Adipose tissue (tissue), 3 donors: ENCODE results near the gene RPRD1B. TPM values are rescaled to one million over a fixed set of nuclear protein-coding genes. Genes with fewer than 3 reads are reported as not detected.
"Not testable (repeated sequence)": the region's sequence is repeated elsewhere in the genome, so short reads cannot be mapped to it uniquely, and the experiment has no call there.

ENCODE experiments used
- H3K27ac ChIP-seq: one replicate; pipeline ENCODE4 v1.5.1; 2013; ENCODE audit warnings: low read depth, low read length
- WGBS, 3 donors: extraction: QIAGEN DNeasy Blood & Tissue Kit; methylation state at CpG; one replicate each; pipeline ENCODE4 v1.1.7; 2013; 5-methylcytosine and 5-hydroxymethylcytosine counted together
- polyA plus RNA-seq, 3 donors: library from polyadenylated mRNA; stranded (reverse); fragments of 200-250 nt; gene quantifications; one replicate each; pipeline ENCODE4 v1.2.3, GENCODE V29; 2013
- donor health status: healthy with polysubstance abuse.
- donor health status: Bipolar disorder and iron deficiency.
- donor health status: healthy.

RPRD1B gene
- polyA plus RNA-seq, 3 donors: 6.1 to 13.5 (median 9.0) TPM

DNA sequence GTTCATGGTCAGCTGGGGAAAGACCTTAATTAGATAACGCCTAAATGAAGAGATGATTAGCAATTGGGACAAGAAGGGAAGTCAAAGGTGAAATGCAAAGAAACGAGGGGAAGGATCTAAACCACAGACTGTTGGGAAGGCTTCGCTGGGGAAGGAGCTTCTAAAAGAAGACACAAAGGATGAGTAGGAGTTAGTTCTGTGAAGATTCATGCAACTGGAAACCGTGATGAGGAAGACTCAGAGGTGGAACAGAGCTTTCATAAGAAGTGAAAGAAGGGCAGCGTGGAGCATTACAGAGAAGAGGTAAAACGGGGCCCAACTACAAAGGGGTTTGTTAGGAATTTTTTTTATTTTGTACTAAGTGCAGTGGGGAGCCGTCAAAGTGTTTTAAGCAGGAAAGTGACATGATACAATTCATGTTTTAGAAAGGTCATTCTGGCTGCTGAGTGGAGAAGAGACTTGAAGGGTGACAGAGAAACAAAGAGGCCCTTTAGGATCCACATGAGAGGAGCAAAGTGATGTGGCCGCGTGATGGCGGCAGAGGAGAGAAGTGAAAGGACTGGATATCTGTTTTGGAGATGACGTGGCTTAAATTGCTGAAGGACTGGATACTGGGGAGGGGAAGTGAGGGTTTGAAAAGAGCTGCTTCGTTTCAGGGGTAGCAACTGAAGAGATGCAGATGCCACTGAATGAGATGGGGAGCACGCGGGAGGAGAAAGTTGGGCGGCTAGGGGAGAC lies 33.9 kb upstream of the RPRD1B start:
- WGBS, 3 donors: 88 to 94% (median 91%) methylated on average over 15 of the region's 15 CpGs
- H3K27ac ChIP-seq: no peak overlapping the region

DNA sequence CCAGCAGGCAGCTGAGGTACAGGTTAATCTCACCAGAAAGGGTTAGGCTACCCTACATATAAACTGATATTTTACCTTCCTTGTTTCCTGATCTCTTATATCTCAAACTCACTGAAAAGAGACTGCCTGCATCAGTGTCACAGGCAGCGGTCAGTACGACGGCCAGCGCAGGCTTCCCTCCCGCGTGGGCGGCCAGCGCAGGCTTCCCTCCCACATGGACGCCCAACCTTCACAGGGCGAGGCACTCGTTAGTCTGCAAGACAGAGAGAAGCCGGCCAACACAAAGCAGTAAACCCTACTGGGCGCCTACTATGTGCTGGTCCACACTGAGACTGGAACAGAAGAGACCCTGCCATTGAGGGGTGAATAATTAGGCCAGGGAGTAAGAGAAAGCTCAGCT lies 33.3 kb upstream of the RPRD1B start:
- H3K27ac ChIP-seq: no peak overlapping the region
- 94 to 95% (median 95%) methylated on average over 13 of the region's 13 CpGs for WGBS, 3 donors

DNA sequence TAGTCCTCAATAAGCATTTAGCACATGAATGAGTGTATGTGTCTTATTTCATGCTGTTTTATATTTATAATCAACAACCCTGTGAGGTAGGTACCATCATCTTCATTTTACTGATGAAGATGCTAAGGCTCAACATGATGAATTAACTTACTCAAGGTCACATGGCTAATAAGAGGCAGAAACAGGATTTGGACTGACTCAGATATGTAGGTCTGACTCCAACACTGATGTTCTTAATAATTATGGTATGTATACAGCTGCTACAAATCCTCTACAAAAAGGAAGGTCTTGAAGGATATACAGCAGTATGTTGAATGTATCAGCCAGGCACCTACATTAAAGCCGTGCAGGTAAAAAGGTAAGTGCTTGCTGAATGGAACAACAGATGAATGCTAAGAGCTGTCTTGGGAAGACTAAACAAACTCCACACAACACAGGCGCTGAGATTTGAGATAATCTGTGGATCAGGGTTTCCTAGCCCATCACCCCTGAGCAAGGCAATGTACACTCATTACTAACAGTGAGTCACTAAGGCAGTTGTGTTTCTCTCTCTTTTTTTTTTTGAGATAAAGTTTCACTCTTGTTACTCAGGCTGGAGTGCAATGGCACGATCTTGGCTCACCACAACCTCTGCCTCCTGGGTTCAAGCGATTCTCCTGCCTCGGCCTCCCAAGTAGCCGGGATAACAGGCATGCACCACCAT lies 32.2 kb upstream of the RPRD1B start:
- no peak overlapping the region for H3K27ac ChIP-seq
- WGBS, 3 donors: 95 to 97% (median 96%) methylated on average over 6 of the region's 6 CpGs

DNA sequence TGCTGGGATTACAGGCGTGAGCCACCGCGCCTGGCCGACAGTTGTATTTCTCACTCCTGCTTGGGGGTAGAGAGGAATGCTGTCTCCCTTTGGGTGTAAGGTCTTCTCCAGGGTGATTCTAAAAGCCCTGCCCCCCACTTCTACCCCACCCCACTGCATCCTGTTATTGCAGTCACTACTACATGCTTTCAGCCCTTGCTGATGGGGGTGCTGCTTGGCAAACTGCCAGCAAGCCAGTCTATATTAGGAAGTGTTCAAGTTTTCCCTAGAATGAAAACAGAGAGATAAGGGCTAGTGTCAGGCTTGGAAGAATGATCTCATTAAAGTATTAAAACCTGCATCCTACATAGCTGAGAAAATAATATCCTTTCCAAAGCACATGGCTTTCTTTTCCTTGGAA lies 31.6 kb upstream of the RPRD1B start:
- H3K27ac ChIP-seq: no peak overlapping the region
- 95 to 100% (median 98%) methylated on average over 4 of the region's 4 CpGs for WGBS, 3 donors

DNA sequence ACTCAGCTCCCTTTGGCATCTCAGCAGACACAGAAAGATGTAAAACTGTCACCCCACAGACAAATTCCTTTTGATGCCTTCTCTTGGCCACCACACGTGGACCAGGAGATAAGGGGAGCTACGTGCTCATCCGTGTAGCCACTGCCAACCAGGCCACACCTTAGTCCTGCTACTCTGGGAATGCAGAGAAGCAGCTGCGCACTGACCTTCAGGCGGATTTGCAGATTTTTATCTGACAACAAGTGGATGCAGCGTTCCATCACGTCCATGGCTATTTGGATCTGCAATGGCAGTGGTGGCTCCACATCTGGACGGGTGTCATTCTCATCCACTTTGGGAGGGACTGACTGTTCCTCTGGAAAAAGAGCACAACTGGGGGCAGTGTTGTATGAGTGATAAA lies 31.1 kb upstream of the RPRD1B start:
- H3K27ac ChIP-seq: no peak overlapping the region
- 83 to 90% (median 88%) methylated on average over 8 of the region's 8 CpGs for WGBS, 3 donors

DNA sequence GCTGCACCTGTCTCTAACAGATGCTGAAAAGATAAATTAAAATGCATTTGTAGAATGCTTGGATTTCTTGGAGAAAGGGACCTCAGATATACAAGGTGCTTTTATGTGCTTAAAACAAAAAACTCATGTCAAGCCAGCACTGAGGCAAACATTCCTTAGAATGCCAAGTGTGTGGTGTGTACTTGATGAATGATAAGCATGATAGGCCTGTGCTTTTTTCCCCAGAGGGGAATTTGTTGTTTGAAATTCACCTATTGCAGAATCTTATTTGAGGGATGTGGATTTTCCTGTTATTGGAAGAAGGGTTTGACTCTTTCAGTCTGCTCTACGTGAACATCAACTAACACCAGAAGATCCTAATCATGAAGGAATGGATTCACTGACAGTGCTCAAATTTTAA lies 29.1 kb upstream of the RPRD1B start:
- no peak overlapping the region for H3K27ac ChIP-seq
- 80 to 98% (median 92%) methylated on average over 1 of the region's 1 CpG for WGBS, 3 donors

DNA sequence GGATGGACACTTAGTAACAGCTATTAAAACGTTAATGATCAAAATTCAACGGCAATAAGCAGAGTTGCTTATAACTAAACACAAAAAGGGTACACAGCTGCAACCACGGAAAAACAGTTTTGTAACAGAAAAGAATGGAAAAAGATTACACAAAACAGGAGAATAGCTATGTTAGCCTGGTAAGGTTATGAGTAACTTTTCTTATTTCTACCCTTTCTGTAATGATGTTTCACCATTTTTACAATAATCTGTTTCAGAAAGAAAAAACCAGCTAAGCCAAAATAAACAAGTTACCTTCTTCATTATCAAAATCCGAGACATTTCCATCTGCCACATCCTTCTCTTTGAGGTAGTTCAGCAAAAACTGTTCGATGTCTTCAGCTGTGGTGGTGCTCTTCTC lies 27.6 kb upstream of the RPRD1B start:
- WGBS, 3 donors: 80 to 90% (median 89%) methylated on average over 5 of the region's 5 CpGs
- H3K27ac ChIP-seq: no peak overlapping the region

DNA sequence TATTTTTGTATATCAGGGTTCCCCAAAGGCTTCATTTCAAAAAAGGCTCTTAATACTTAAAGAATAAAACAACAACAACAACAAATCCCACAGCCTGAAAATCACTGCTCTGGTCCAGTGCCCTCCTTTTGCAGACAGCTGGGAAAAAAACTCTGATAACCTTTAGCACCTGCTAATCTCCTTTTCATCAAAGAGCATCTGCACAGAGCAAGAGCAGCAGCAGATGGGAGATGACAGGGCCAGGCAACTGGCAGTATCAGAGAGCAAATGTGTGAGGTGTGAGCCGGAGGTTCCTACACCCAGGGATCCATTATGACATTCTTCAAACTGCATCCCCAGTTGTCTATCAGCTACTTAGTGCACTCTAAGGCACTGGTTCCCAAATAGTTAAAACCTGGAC lies 26.0 kb upstream of the RPRD1B start:
- no peak overlapping the region for H3K27ac ChIP-seq
- WGBS, 3 donors: 96% methylated on average over 1 of the region's 1 CpG

DNA sequence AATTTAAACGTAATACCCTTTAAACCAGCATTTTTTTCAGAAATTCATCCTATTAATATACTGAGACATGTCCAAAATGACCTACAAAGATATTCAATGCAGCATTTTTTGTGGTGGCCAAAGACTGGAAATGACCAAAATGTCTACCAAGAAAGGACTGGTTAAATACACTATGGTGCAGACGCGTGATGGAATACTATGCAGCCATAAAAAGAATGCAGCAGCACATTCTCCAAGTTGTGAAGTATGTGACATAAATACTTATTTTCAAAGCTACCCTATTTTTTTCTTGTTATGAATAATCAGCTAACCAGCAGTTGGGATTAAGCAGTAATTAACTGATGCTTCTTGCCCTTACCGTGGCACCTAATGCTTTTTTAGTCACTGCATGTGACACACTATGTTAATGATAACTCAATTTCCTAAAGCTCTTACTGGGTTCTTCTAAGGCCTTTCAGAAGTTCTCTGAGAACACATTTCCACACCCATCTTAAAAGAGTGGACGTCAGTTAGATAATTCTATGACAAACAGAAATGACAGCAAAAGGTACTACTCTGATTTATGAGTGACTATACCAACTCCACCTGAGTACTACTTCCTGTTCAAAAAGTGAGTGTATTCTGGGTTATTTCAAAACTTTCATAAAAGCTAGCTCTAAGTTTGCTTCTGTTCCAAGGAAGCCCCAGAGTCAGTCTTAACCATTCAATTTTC lies 25.2 kb upstream of the RPRD1B start:
- WGBS, 3 donors: 96 to 97% (median 97%) methylated on average over 5 of the region's 5 CpGs
- no peak overlapping the region for H3K27ac ChIP-seq

DNA sequence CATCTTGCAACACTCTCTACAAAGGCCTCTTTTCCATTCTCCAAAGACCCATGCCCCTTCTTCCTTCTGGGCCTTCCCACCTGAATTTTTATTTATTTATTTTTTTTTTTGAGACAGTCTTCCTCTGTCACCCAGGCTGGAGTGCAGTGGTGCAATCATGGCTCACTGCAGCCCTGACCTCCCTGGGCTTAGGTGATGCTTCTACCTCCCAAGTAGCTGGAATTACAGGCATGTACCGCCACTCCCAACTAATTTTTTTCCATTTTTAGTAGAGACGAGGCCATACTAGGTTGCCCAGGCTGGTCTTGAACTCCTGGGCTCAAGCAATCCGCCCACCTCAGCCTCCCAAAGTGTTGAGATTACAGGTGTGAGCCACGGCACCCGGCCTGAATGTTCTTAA lies 24.1 kb upstream of the RPRD1B start:
- WGBS, 3 donors: 95 to 98% (median 97%) methylated on average over 5 of the region's 5 CpGs
- H3K27ac ChIP-seq: not testable (repeated sequence)

DNA sequence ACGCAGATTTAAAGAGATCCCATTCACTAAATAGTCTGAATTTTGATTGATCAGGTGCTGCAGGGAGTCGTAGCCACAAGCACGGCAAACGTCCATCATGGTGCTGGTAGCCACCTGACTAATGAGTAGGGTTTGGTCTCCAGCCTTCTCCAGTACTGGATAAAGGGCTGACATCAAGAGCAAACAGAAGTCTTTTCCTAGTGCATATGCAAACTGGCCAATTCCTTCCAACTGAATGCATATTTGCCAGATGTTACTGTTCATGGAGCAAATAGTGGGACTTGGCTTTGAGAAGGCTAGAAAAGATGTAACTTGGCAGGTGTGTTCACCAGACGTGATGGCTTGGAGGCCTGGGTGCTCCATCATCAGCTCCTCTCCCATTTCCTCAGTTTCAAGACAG lies 21.9 kb upstream of the RPRD1B start:
- H3K27ac ChIP-seq: no peak overlapping the region
- 91 to 96% (median 96%) methylated on average over 5 of the region's 5 CpGs for WGBS, 3 donors

DNA sequence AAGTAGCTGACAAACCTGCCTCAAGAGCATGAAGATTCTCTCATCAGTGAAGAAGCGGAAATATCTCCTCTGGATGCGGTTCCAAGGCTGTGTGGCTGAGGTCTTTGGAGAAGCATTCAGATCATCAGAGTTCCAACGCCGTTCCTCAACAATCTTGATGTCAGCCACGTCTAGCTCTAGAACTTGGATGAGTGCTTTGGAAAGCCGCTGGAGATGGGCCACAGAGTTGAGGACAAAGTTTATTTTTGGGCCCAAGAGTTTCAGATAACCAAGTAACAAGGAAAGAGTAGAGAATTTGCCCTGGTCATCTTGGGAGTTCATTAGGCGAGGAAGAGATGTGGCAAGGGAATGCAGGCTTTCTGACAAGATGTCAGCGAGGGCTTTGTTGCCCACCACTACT lies 21.2 kb upstream of the RPRD1B start:
- WGBS, 3 donors: 95 to 98% (median 98%) methylated on average over 8 of the region's 8 CpGs
- no peak overlapping the region for H3K27ac ChIP-seq

DNA sequence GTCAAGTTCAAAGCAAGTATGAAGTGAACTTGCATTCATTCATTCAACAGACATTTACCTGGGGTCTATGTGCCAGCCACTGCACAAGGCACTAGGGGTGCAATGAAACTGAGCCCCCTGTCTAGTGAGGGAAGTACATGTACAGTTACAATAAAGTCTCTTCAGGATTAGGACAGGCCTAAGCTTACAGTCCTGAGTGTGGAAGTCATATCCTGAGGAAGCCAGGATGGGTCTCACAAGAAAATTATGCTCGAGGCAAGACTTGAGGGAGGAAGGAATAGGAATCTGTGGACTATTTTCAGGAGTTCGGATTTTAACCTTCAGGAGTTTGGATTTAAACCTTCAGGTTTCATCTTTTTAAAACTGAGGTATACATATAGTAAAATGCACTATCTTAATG lies 19.7 kb upstream of the RPRD1B start:
- no peak overlapping the region for H3K27ac ChIP-seq
- WGBS, 3 donors: 66 to 92% (median 79%) methylated on average over 2 of the region's 2 CpGs

DNA sequence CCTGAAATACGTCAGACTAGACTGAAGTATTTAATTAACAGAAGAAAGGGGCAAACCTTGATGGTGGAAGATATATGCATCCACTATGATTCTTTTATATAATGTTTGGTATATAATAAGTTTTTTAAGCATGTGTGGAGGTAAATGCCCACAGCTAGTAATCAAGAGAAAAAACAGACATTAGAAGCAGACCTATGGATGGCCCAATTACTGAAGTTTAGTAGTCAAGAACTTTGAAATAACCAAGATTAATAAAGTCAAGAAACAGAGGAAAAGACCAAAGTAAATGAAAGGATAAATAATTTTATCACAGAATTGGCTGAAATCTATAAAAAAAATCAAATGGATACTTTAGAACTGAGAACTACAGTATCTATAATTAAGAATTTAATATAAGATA lies 15.6 kb upstream of the RPRD1B start:
- WGBS, 3 donors: 94 to 100% (median 96%) methylated on average over 1 of the region's 1 CpG
- H3K27ac ChIP-seq: no peak overlapping the region

DNA sequence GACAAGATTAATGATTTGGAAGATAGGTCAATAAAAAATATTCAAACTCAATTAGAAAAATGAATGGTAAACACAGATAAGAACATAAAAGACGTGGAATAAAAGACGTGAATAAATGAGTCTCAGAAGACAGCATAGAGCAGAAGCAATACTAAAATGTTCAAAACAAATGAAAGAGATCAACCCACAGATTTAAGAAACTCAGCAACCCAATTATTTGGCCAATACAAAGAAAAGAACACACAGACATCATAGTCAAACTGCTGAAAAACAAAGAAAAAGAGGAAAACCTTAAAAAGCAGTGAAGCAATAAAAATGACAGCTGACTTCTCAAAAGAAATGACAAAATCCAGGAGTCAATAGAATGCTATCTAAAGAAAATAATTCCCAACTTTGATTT lies 15.2 kb upstream of the RPRD1B start:
- no peak overlapping the region for H3K27ac ChIP-seq
- WGBS, 3 donors: 95 to 99% (median 98%) methylated on average over 2 of the region's 2 CpGs

DNA sequence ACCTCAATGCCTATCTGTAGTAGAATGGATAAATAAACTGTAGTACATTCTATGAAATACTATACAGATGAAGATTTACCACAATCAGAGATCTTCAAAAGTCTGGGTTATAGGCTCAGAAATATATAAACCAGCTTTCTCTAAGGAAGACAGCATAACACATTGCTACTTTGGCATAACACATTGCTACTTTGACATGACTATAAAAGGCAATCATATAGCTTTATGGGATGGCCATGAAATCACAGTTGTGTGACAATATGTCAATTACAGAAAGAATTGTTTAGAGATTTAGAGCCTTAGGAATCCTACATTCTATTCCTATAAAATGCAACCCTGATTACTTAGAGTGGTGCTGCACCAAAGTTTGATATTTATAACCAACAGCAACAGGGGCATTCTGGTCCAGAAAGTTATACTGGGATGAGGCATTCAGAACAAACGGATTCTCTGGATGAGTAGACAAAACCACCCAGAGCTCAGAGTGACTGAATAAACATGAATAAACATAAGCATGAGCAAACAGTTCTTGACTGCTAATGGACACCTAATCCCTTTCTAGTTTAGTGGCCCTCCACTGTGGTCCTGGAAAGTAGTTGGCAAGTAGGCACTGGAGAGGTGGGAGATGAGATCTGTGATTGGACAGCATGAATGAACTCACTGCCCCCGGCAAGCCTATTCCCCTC lies 12.3 kb upstream of the RPRD1B start:
- 90 to 92% (median 92%) methylated on average over 2 of the region's 2 CpGs for WGBS, 3 donors
- no peak overlapping the region for H3K27ac ChIP-seq

DNA sequence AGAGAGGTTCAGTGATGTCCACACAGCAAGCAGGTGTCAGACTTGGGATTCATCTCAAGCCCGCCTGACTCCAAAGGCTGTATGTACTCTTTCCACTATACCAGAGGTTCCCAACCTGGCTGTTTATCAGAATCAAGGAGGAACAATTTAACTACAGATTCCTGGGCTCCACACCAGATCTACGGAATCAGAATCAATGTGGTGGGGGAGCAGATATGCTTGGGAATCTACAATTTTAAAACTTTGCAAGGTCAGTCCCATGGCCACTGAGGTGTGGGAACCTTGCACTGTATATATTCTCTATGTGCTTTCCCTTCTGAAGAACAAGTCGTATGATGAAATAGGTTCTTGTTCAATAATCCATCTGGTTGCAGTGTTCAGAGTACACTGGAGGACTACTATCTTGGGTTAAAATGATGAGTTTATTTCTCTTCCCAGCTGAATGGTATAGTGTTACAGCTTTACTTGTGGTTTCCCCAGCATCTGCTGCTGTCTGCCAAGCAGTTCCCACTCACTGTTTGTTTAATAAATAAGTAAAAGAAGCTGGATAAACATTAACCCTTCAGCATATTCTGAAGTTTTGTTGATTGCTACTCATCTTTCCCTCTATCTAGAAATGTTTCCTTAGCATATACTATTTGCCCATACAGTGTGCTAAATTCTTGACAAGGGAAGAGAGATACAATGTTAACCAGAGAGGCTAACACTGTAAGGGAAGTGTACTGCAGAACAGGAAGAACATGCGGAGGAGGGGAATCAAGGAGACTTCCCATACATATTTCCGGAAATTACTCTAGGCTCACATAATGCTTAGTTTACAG lies 10.2 kb upstream of the RPRD1B start:
- WGBS, 3 donors: 46 to 76% (median 65%) methylated on average over 5 of the region's 5 CpGs
- H3K27ac ChIP-seq: no peak overlapping the region

DNA sequence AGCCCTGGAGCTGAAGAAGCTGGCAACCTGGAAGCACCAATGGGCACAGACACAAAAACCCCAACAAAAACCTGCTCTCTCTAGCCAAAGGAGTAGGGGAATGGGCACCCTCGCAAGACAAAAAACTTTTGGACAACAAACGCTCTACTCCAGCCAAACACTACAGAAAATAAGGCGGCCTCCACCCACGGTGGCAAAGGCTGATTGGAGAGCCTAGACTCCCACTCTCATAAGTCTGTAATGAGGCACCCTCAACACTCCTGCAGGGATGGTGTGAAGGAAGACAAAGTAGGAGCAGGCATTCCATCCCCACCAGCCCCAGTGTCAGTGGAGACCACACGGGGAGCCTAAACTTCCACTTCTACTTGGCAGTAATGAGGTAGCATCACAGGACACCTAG lies 9.1 kb upstream of the RPRD1B start:
- WGBS, 3 donors: 77 to 88% (median 79%) methylated on average over 5 of the region's 5 CpGs

More for the DNA sequence above, 9.1 kb upstream of the RPRD1B start:
- H3K27ac ChIP-seq: no peak overlapping the region
